Effector CD8-positive, alpha-beta T cell (primary cell): ENCODE measurements around the gene TMEM60.
"Not testable (repeated sequence)": the region's sequence is repeated elsewhere in the genome, so short reads cannot be mapped to it uniquely, and the experiment has no call there.

Experiments used
- DNase-seq: peaks from one replicate; lab custom pipeline; 2025; lab: John Stamatoyannopoulos, UW

The TMEM60 gene

GRCh38 chr7:77811516-77812289 lies 13.5 kb upstream of the TMEM60 start:
- no peak for DNase-seq

- no peak for DNase-seq
Measured at GRCh38 chr7:77808517-77808916, 10.3 kb upstream of the TMEM60 start.

- no peak for DNase-seq
Measured at GRCh38 chr7:77806425-77806824, 8.2 kb upstream of the TMEM60 start.

- no peak for DNase-seq
Measured at GRCh38 chr7:77802557-77803405, 4.5 kb upstream of the TMEM60 start.

GRCh38 chr7:77800730-77801129 lies 2.5 kb upstream of the TMEM60 start:
- DNase-seq, result no peak

- DNase-seq, result no peak
Measured at GRCh38 chr7:77800158-77800557, 1.9 kb upstream of the TMEM60 start.

GRCh38 chr7:77799078-77799964 lies 1.1 kb upstream of the TMEM60 start:
- DNase-seq, result no peak

- DNase-seq, result no peak
Measured at GRCh38 chr7:77797734-77798393, 370 bp downstream of the TMEM60 start.

- no peak for DNase-seq
Measured at GRCh38 chr7:77796960-77797359, 1.3 kb downstream of the TMEM60 start.

- DNase-seq, result no peak
Measured at GRCh38 chr7:77796109-77796508, 2.1 kb downstream of the TMEM60 start.

GRCh38 chr7:77794000-77794399 lies 4.2 kb downstream of the TMEM60 start:
- DNase-seq, result no peak

- no peak for DNase-seq
Measured at GRCh38 chr7:77791956-77792355, 6.3 kb downstream of the TMEM60 start.

GRCh38 chr7:77791336-77791735 lies 6.9 kb downstream of the TMEM60 start:
- DNase-seq, result no peak

GRCh38 chr7:77788327-77788902 lies 9.8 kb downstream of the TMEM60 start:
- no peak for DNase-seq

- DNase-seq, result no peak
Measured at GRCh38 chr7:77786741-77787140, 11.5 kb downstream of the TMEM60 start.

GRCh38 chr7:77786018-77786417 lies 12.2 kb downstream of the TMEM60 start:
- no peak for DNase-seq

- not testable (repeated sequence) for DNase-seq
Measured at GRCh38 chr7:77784426-77784825, 13.8 kb downstream of the TMEM60 start.

GRCh38 chr7:77783545-77783944 lies 14.7 kb downstream of the TMEM60 start:
- DNase-seq, result no peak

GRCh38 chr7:77783111-77783510 lies 15.1 kb downstream of the TMEM60 start:
- no peak for DNase-seq

GRCh38 chr7:77782383-77782782 lies 15.9 kb downstream of the TMEM60 start:
- DNase-seq, result no peak

GRCh38 chr7:77778535-77778934 lies 19.7 kb downstream of the TMEM60 start:
- no peak for DNase-seq
